Measurements from ENCODE around the gene RNASEH1.
"Not testable (repeated sequence)": the region's sequence is repeated elsewhere in the genome, so short reads cannot be mapped to it uniquely, and the experiment has no call there.

Gene RNASEH1

GRCh38 chr2:3580449-3580848 is 22.3 kb upstream of the RNASEH1 start:
- peaks cover 97% of the 10 kb centered on the region for H3K36me3 Mint-ChIP-seq (ENCODE audit: low read depth)
- no peak for DNase-seq
- H3K4me1 Mint-ChIP-seq (ENCODE audit: low read depth), result peaks cover 52% of the 10 kb centered on the region
- H3K9me3 Mint-ChIP-seq, result no peaks in the 10 kb centered on the region
- no peaks in the 10 kb centered on the region for H3K27me3 Mint-ChIP-seq
- peak overlapping the region; percentile 26 for H3K4me3 Mint-ChIP-seq
- H3K27ac Mint-ChIP-seq, result peak overlapping the region; percentile 99

DNA sequence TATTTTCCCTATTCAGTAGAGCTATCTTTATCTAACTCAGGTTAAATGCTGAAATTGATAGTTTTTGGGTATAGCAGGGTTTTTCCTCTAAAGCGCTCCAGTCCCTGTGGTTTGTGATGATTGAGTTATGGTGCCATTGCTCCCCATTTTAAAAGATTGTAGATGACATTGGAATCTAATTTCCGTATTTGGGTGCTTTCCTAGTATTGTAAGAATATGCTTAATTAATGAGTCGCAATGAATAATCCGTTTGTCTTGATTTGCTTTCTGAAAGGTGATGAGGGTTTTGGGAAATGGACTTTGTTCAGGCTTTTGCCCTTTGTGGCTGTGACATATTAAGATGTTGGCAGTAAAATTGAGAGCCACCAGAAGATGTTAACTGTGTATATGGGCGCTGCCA is 20.9 kb upstream of the RNASEH1 start:
- no peaks in the 10 kb centered on the region for H3K9me3 Mint-ChIP-seq
- peaks cover 88% of the 10 kb centered on the region for H3K36me3 Mint-ChIP-seq (ENCODE audit: low read depth)
- no peak for DNase-seq
- H3K27ac Mint-ChIP-seq, result peak overlapping the region; percentile 99
- H3K4me1 Mint-ChIP-seq (ENCODE audit: low read depth), result peaks cover 55% of the 10 kb centered on the region
- no peaks in the 10 kb centered on the region for H3K27me3 Mint-ChIP-seq
- peak overlapping the region; percentile 99 for H3K4me3 Mint-ChIP-seq

DNA sequence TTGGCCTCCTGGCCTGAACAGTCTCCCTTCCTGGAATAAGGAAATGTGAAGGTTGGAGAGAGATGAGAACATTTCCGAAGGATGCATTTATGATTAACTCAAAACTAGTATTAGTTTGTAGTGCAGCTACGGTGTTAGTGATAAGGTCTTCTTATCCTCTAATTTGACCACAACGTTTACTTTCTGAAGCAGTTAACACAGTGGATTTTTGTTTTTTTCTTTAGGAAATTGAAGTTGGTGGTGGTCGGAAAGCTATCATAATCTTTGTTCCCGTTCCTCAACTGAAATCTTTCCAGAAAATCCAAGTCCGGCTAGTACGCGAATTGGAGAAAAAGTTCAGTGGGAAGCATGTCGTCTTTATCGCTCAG is 18.1 kb upstream of the RNASEH1 start:
- Mint-ChIP-seq H3K27ac (peak overlapping the region; percentile 99), H3K4me3 (peak overlapping the region; percentile 99), H3K36me3 (ENCODE audit: low read depth) (peaks cover 61% of the 10 kb centered on the region), H3K4me1 (ENCODE audit: low read depth) (peaks cover 48% of the 10 kb centered on the region)
- not testable (repeated sequence) for DNase-seq, H3K9me3 Mint-ChIP-seq, H3K27me3 Mint-ChIP-seq

- DNase-seq, result no peak
- Mint-ChIP-seq H3K4me3 (peak overlapping the region; percentile 99), H3K4me1 (ENCODE audit: low read depth) (peaks cover 45% of the 10 kb centered on the region), H3K27ac (peak overlapping the region; percentile 99), H3K27me3 (no peaks in the 10 kb centered on the region), H3K36me3 (ENCODE audit: low read depth) (peaks cover 56% of the 10 kb centered on the region), H3K9me3 (no peaks in the 10 kb centered on the region)
Measured at GRCh38 chr2:3575534-3576262, 17.6 kb upstream of the RNASEH1 start.

GRCh38 chr2:3574155-3574554 is 16.0 kb upstream of the RNASEH1 start:
- Mint-ChIP-seq H3K36me3 (ENCODE audit: low read depth) (peaks cover 40% of the 10 kb centered on the region), H3K27me3 (no peaks in the 10 kb centered on the region), H3K9me3 (no peaks in the 10 kb centered on the region), H3K4me1 (ENCODE audit: low read depth) (peaks cover 30% of the 10 kb centered on the region), H3K27ac (peak overlapping the region; percentile 99), H3K4me3 (peak overlapping the region; percentile 99)
- no peak for DNase-seq

- no peak for DNase-seq
- Mint-ChIP-seq H3K4me3 (no peak overlapping the region), H3K4me1 (ENCODE audit: low read depth) (peaks cover 14% of the 10 kb centered on the region), H3K27ac (no peak overlapping the region), H3K9me3 (no peaks in the 10 kb centered on the region), H3K27me3 (no peaks in the 10 kb centered on the region), H3K36me3 (ENCODE audit: low read depth) (peaks cover 25% of the 10 kb centered on the region)
Measured at GRCh38 chr2:3572620-3573019, 14.5 kb upstream of the RNASEH1 start.

DNA sequence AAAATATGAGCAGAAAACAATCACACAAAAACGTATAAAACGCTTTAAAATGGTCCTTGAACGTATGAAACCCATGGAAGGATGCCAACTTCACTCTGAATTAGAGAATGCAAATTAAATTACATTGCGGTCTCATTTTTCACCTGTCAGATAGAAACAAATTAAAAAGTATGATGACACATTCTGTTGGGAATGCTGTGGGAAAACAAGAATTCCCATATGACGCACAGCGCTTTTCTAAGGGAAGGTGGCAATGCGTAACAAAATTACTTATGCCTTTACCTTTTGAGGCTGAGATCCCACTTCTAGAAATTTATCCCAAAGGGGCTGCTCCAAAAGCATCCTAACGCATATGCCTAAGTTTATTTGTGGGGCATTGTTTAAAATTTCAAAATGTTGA is 13.2 kb upstream of the RNASEH1 start:
- Mint-ChIP-seq H3K27ac (no peak overlapping the region), H3K4me1 (ENCODE audit: low read depth) (peaks cover 7% of the 10 kb centered on the region), H3K4me3 (no peak overlapping the region), H3K36me3 (ENCODE audit: low read depth) (peaks cover 11% of the 10 kb centered on the region), H3K27me3 (no peaks in the 10 kb centered on the region), H3K9me3 (no peaks in the 10 kb centered on the region)
- no peak for DNase-seq

- H3K9me3 Mint-ChIP-seq; H3K4me3 Mint-ChIP-seq; H3K36me3 Mint-ChIP-seq (ENCODE audit: low read depth); H3K4me1 Mint-ChIP-seq (ENCODE audit: low read depth); H3K27ac Mint-ChIP-seq; DNase-seq; H3K27me3 Mint-ChIP-seq: not testable (repeated sequence)
Measured at GRCh38 chr2:3569656-3570055, 11.5 kb upstream of the RNASEH1 start.

- Mint-ChIP-seq H3K4me1 (ENCODE audit: low read depth) (peaks cover 3% of the 10 kb centered on the region), H3K9me3 (no peaks in the 10 kb centered on the region), H3K27me3 (no peaks in the 10 kb centered on the region), H3K27ac (no peak overlapping the region), H3K36me3 (ENCODE audit: low read depth) (peaks cover 11% of the 10 kb centered on the region), H3K4me3 (no peak overlapping the region)
- DNase-seq, result no peak
Measured at GRCh38 chr2:3566806-3567205, 8.7 kb upstream of the RNASEH1 start.

- Mint-ChIP-seq H3K4me3 (no peak overlapping the region), H3K27me3 (no peaks in the 10 kb centered on the region), H3K4me1 (ENCODE audit: low read depth) (peaks cover 11% of the 10 kb centered on the region), H3K27ac (no peak overlapping the region), H3K36me3 (ENCODE audit: low read depth) (peaks cover 25% of the 10 kb centered on the region), H3K9me3 (no peaks in the 10 kb centered on the region)
- DNase-seq, result no peak
Measured at GRCh38 chr2:3565117-3565516, 7.0 kb upstream of the RNASEH1 start.

DNA sequence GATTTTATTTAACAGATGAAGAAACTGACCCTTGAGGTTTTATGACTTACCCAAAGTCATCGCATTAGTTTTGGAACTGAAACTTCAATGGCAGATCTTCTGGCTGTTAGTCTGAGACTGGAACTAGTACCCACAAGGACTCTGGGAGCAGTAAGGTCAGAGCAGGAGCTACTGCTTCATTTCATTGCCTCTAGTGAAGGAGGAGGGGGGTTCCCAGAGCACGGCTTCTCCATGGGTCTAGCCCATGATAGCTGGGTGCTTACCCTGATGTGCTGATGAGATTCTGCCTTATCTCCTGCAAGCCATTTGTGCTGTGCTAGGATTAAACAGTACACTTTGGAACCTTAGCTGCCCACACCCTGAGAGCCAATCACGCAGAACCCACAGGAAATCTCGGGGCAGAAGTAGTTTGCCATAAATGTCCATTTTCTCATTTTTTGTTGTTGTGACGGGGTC is 5.4 kb upstream of the RNASEH1 start:
- H3K27me3 Mint-ChIP-seq, result no peaks in the 10 kb centered on the region

GRCh38 chr2:3557639-3558204 is 411 bp downstream of the RNASEH1 start:
- H3K9me3 Mint-ChIP-seq, result no peaks in the 10 kb centered on the region
- H3K36me3 Mint-ChIP-seq (ENCODE audit: low read depth), result peaks cover 85% of the 10 kb centered on the region
- no peak for DNase-seq
- peak overlapping the region; percentile 91 for H3K4me3 Mint-ChIP-seq
- H3K27me3 Mint-ChIP-seq, result no peaks in the 10 kb centered on the region
- H3K27ac Mint-ChIP-seq, result peak overlapping the region; percentile 96
- H3K4me1 Mint-ChIP-seq (ENCODE audit: low read depth), result peaks cover 50% of the 10 kb centered on the region

More for the DNA sequence above, 5.4 kb upstream of the RNASEH1 start:
- Mint-ChIP-seq H3K4me1 (ENCODE audit: low read depth) (peaks cover 20% of the 10 kb centered on the region), H3K27ac (peak overlapping the region; percentile 40), H3K36me3 (ENCODE audit: low read depth) (peaks cover 38% of the 10 kb centered on the region), H3K9me3 (no peaks in the 10 kb centered on the region), H3K4me3 (no peak overlapping the region)
- DNase-seq, result no peak

DNA sequence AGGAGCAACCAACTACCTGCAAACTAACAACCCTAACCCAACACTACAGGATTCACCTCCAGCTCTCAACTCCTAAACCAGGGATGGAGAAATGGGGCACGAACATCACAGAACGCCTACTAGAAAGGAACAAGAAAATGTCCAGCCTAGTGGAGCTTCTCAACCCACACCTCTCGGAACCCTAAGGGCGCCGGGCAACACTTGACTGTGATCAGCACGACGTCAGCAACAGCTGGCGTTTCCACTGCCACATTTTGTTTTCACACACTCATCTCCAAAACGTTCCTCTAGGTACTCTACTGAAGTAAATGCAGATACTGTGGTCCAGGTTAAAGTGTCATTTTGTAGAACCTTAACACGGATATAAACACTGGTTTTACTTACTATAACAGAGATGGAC is 4.2 kb downstream of the RNASEH1 start:
- Mint-ChIP-seq H3K36me3 (ENCODE audit: low read depth) (peaks cover 90% of the 10 kb centered on the region), H3K4me3 (no peak overlapping the region), H3K9me3 (no peaks in the 10 kb centered on the region), H3K4me1 (ENCODE audit: low read depth) (peaks cover 36% of the 10 kb centered on the region), H3K27me3 (no peaks in the 10 kb centered on the region), H3K27ac (peak overlapping the region; percentile 26)
- no peak for DNase-seq

DNA sequence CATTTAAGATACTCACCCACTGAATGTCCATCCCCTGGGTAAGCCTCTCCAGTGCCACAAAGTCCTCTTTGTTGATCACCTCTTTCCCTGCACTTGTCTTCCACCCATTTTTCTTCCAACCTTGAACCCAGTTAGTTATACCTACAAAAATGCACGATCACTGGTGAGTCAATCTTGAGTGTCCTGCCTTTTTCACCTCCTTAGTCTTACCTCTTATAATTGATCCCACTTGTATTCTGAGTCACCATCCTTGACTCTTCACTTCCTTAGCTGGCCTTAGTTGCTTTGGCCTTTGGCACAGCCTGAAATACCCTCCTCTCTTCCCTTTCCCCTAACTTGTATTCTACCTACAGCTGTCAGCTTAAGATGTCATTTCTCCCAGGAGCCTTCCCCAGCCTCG is 10.2 kb downstream of the RNASEH1 start:
- no peak for DNase-seq
- Mint-ChIP-seq H3K27me3 (no peaks in the 10 kb centered on the region), H3K4me1 (ENCODE audit: low read depth) (peaks cover 2% of the 10 kb centered on the region), H3K27ac (peak overlapping the region; percentile 54), H3K36me3 (ENCODE audit: low read depth) (peaks cover 97% of the 10 kb centered on the region), H3K9me3 (no peaks in the 10 kb centered on the region), H3K4me3 (no peak overlapping the region)

DNA sequence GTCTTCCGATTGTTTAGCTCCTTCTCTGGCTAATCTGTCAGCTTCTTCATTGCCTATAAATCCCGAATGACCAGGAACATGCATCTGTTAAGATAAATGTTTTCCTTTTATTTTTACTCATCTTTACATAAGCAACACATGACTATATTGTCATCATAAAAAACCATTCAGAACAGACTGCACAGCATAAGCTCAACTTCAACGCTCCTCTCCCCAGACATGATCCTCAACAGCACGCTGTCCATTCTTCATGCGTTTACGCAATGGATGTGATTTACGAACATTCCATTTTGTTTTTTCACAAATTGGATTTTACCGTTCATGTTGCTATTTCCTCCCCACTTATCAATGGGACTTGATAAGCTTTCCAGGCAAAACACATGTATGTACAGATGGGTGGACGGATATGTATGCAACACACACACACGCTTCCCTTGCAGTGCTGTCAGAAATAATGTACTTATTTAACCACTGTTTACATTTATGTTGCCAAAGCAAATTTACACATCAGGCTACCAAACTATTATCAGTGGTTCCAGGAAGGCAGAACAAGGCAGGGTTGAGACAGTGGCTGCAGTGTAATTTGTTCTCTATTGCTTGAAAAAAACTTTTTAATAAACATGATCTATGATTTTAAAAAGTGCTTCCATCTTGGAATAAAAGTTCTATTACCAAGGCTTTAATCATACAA is 12.2 kb downstream of the RNASEH1 start:
- Mint-ChIP-seq H3K9me3 (no peaks in the 10 kb centered on the region), H3K4me3 (no peak overlapping the region), H3K27me3 (no peaks in the 10 kb centered on the region), H3K36me3 (ENCODE audit: low read depth) (peaks cover 98% of the 10 kb centered on the region), H3K4me1 (ENCODE audit: low read depth) (no peaks in the 10 kb centered on the region), H3K27ac (no peak overlapping the region)
- no peak for DNase-seq

All from activated T-cell treated with anti-CD3 and anti-CD28 coated beads, Interleukin-2, amount 50 U/mL, for 24 hours (primary cell).